Adipocyte (in vitro differentiated cells): ENCODE measurements around the gene GALNT14.

Experiments used
- DNase-seq: peaks from one replicate; pipeline ENCODE4 v3.0.0-alpha.2; 2015; ENCODE audit warnings: low read depth
- H3K27me3 ChIP-seq: replicated peaks from 2 replicates; pipeline ENCODE4 v1.7.0; 2013; ENCODE audit warnings: mild to moderate bottlenecking, low read length, moderate library complexity; ENCODE audit not compliant: control insufficient read depth, insufficient read depth
- H3K36me3 ChIP-seq: 2 replicates; pipeline ENCODE4 v1.7.0; 2013; ENCODE audit warnings: low read length, mild to moderate bottlenecking, moderate library complexity; ENCODE audit not compliant: control insufficient read depth, insufficient read depth, severe bottlenecking
- H3K4me1 ChIP-seq: 2 replicates; pipeline ENCODE4 v1.7.0; 2013; ENCODE audit warnings: mild to moderate bottlenecking, low read length, moderate library complexity; ENCODE audit not compliant: control insufficient read depth, insufficient read depth
- H3K4me3 ChIP-seq: 2 replicates; pipeline ENCODE4 v1.7.0; 2013; ENCODE audit warnings: mild to moderate bottlenecking, low read length, moderate library complexity
- H3K9ac ChIP-seq: 2 replicates; pipeline ENCODE4 v1.7.0; 2013; ENCODE audit warnings: mild to moderate bottlenecking, low read length, moderate library complexity
- H3K9me3 ChIP-seq: 2 replicates; pipeline ENCODE4 v1.7.0; 2013; ENCODE audit warnings: mild to moderate bottlenecking, low read length, moderate library complexity; ENCODE audit not compliant: control insufficient read depth

Gene GALNT14

DNA sequence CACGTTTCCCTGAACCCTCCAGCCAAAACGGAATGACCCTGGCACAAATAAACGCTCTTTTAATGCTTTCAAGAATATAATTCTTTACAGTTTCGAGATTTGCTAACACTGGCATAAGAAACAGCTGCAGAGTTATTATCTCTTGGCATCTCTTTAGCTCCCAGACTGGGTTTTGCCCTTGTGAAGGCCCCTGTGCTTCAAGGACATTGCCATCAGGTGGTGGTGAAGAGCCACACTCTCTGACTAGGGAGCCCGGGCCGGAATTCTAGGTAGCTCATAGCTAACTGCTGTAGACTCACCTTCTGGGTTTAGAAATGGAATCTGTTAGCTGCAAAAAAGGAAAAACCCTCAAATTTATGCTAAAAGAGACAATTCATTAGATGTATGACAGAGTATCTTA, 13.3 kb upstream of the GALNT14 start:
- no peak overlapping the region for H3K4me3 ChIP-seq
- H3K27me3 ChIP-seq = peaks cover 50% of the 10 kb centered on the region
- no peak overlapping the region for H3K9ac ChIP-seq
- H3K4me1 ChIP-seq = no peaks in the 10 kb centered on the region
- peaks cover 6% of the 10 kb centered on the region for H3K9me3 ChIP-seq
- H3K36me3 ChIP-seq = no peaks in the 10 kb centered on the region
- no peak for DNase-seq

DNA sequence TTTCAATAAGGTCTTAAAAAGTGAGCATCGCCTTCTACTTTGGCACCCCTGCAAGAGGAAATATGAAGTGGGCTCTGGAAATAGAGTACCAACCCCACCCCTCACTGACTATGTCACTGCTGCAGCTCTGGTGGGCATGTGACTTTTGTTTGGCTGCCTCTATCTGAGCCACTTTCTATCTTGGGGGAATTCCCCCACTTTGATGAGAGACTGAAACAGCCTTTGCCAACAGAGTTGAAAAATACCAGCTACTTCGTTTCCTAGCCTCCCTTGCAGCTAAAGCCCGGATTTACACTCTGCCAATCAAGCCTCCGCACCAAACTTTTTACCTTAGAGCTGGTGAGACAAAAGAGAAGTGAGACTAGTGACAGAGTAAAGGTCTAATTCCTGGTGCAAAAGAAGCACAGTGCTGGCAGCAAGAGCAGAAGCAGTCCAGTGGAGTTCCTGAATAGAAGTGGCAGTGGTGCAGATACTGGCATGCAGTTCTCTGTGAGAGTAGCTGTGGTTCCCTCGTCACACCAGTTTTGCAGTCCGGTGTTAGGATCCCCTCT, 12.0 kb upstream of the GALNT14 start:
- H3K9me3 ChIP-seq = peaks cover 6% of the 10 kb centered on the region
- no peak for DNase-seq
- H3K4me3 ChIP-seq = no peak overlapping the region
- H3K9ac ChIP-seq = no peak overlapping the region
- H3K4me1 ChIP-seq = no peaks in the 10 kb centered on the region
- H3K36me3 ChIP-seq = no peaks in the 10 kb centered on the region
- H3K27me3 ChIP-seq = peaks cover 45% of the 10 kb centered on the region

DNA sequence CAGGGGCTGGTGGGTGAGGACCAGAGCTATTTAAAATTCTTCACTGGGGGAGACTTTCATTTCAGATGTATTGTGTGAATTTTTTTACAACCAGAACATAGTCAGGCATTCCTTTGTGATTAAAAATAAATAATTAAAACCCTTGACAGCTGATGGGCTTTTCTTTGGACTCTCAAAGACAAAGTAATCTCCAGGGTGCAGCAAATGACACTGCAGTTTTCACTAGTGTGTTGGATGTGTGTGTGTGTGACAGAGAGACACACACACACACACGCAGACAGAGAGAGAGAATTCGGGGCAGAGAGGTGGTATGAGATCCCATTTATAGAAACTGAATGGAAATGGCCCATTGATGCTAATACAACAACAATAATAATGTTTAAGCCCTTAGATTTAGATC, 10.3 kb upstream of the GALNT14 start:
- peaks cover 56% of the 10 kb centered on the region for H3K27me3 ChIP-seq
- no peaks in the 10 kb centered on the region for H3K36me3 ChIP-seq
- no peak overlapping the region for H3K9ac ChIP-seq
- peaks cover 6% of the 10 kb centered on the region for H3K9me3 ChIP-seq
- no peak for DNase-seq
- no peak overlapping the region for H3K4me3 ChIP-seq
- no peaks in the 10 kb centered on the region for H3K4me1 ChIP-seq

DNA sequence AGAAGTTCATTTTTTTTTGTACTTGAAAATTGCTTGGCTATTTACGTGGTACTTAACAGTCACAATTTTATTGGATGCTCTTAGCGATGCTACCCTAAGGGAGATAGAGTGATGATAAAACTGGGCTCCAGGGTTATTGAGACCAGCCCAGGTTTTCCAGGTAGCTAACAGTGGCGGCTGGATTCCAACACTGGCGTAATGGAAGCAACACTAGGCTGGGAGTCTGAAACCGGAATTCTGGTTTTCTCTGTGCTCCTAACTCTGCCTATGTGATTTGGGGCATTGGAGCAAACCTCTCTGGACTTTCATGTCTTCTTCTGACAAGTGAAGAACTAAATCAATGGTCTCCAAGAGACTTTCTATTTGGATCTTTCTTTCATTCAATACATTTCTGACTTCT, 9.4 kb upstream of the GALNT14 start:
- Histone ChIP-seq H3K9me3 (peaks cover 6% of the 10 kb centered on the region), H3K27me3 (peaks cover 51% of the 10 kb centered on the region), H3K4me3 (no peak overlapping the region), H3K36me3 (no peaks in the 10 kb centered on the region), H3K9ac (no peak overlapping the region), H3K4me1 (no peaks in the 10 kb centered on the region)
- no peak for DNase-seq

DNA sequence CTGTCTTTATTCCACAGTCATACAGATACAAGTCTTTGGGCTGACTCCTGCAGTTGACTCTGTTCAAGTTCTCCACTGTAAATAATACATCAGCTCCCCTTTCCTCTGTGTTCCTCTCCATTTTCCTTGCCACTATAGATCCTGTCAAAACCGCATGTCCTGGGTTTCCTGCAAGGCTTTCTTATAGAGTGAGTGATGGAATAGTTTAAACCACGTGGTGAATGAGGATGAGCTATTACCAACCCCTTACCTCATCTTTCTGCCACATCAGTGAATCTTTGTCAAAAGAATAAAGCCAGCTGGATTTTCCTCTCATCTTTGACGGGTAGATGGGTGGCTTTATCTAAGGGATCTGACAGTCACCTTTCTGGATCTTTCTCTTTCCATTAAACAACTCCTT, 3.9 kb upstream of the GALNT14 start:
- Histone ChIP-seq H3K36me3 (no peaks in the 10 kb centered on the region), H3K9ac (no peak overlapping the region), H3K4me1 (peaks cover 5% of the 10 kb centered on the region), H3K9me3 (no peaks in the 10 kb centered on the region), H3K4me3 (no peak overlapping the region), H3K27me3 (peaks cover 50% of the 10 kb centered on the region)
- no peak for DNase-seq

DNA sequence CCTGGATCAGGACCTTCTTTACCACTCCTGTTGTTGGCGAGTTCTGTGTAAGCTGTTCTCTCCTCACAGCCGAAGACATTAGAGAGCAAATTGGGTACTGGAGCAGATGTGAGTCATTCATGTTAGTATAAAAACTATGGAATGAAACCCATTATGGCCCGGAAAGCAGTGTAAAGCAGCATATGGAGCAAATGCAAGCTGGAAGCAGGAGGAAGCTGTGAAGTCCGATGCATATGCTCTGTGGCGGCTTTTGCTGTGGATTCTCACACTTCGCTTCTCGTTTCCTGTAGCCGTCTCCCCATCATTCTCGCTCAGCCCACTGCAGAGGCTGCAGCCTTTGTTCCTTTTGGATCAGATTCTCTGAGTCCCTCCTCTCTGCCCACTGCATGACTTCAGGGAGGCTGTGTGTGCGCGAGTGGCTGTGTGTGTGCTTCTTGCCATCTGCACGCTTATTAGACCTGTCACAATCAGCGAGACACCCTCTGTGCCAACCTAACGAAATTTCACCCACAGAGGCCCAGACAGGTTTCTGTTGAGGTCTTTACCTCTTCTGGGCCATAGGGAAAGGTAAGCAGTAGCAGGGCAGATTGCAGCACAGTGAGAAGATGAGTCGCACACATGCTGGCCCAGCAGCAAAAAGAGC, 3.3 kb upstream of the GALNT14 start:
- no peak overlapping the region for H3K4me3 ChIP-seq
- no peak overlapping the region for H3K9ac ChIP-seq
- H3K4me1 ChIP-seq = peaks cover 5% of the 10 kb centered on the region
- no peaks in the 10 kb centered on the region for H3K36me3 ChIP-seq
- DNase-seq = peak; percentile 13
- no peaks in the 10 kb centered on the region for H3K9me3 ChIP-seq
- peaks cover 56% of the 10 kb centered on the region for H3K27me3 ChIP-seq

DNA sequence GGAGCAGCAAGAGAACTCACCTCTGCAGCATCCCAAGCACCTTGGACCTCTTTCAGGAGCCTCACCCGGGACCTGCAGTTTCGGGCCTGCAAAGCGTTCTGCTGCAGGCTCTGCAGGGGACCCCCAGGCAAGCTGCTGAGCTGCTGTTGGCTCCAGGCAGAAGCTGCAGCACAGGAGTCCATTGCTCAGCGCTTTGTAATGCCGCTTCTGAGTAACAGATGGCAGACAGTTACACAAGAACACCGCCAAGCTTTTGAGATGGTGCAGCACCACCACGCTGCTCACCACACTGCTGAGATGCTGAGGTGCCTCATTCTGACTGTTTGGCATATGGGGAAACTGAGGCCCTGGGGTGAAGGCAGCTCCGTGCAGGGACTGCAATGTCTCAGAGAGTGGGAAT, 1.9 kb upstream of the GALNT14 start:
- no peaks in the 10 kb centered on the region for H3K36me3 ChIP-seq
- no peak overlapping the region for H3K4me3 ChIP-seq
- peaks cover 70% of the 10 kb centered on the region for H3K27me3 ChIP-seq
- peaks cover 5% of the 10 kb centered on the region for H3K4me1 ChIP-seq
- H3K9me3 ChIP-seq = no peaks in the 10 kb centered on the region
- no peak overlapping the region for H3K9ac ChIP-seq
- DNase-seq = no peak

DNA sequence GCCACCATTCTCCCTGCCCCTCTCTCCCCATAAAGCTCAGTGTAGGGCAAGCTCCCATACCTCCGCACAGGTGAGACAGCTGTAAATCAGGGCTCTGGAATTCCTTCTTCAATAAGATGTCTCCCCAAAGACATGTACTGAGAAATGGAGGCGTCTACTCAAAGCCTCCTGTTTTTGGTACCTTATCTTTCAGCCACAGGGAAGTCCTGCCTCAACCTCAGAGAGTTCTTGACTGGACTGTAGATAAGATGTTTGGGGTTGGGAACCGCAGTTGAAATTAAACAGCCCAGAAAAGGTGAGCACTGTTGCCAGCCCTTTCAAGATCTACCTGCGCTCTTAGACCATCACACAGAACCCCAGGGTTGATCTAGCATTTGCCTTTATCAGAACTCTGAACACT, 1.4 kb upstream of the GALNT14 start:
- no peak overlapping the region for H3K9ac ChIP-seq
- H3K4me3 ChIP-seq = no peak overlapping the region
- no peaks in the 10 kb centered on the region for H3K9me3 ChIP-seq
- peaks cover 5% of the 10 kb centered on the region for H3K4me1 ChIP-seq
- no peaks in the 10 kb centered on the region for H3K36me3 ChIP-seq
- H3K27me3 ChIP-seq = peaks cover 70% of the 10 kb centered on the region
- no peak for DNase-seq

DNA sequence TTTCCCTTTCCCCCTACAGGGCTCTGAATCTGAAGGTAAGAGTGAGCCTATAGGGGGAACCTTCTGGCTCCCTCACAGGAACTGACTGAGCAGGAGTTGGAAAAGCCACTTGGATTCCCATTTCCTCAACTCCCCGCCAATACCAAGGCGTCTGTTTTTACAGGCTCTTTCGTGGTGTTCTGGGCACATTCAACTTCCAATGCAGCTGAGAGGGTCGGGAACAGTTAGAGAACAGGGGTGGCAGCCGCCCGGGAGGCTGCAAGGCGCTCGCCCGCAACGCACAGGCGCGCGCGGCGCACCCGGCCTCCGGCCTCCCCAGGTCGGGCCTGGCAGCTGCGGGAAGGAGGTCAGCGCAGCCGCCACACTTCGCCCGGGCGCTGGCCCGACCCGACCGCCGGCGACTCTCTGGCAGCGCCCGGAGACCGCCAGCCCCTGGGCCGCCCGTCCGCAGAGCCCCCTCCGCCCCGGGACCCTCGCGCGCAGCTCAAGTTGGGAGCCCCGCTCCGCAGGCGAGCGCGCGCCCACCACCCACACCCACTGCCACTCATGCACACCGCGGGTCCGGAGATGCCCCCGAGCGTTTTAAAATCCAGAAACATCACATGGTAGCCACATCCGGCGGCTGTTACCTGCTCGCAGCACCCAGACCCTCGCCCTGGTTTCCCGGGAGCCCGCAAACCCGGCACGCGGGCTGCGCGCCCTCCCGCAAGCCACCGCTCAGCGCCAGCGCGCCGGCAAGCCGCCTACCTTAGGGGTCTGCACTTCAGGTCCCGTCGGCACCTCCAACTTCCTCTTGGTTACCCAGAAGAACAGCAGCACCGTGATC, 816 bp downstream of the GALNT14 start:
- Histone ChIP-seq H3K9me3 (no peaks in the 10 kb centered on the region), H3K36me3 (no peaks in the 10 kb centered on the region), H3K9ac (no peak overlapping the region), H3K4me1 (peaks cover 5% of the 10 kb centered on the region), H3K27me3 (peaks cover 60% of the 10 kb centered on the region), H3K4me3 (peak overlapping the region; percentile 74)
- DNase-seq = peak; percentile 54

DNA sequence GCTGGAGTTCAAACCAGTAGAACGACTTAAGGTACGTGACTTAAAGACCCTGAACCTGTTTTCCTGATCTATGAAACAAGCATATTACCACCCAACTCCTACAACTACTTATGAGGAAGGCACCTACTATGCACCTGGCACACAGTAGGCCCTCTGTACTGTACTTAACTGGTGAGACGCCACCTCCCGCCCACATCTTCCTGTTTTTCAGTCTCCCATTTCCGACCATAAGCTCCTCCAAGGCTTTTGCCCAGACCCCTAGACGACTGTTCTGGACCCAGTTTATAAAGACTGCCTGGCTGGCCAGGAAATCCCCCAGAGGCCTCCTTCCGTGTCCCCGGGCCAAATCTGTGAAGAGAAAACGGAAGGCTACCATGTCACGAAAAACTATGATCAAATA, 1.5 kb downstream of the GALNT14 start:
- Histone ChIP-seq H3K4me3 (no peak overlapping the region), H3K9me3 (no peaks in the 10 kb centered on the region), H3K9ac (no peak overlapping the region), H3K36me3 (no peaks in the 10 kb centered on the region), H3K27me3 (peaks cover 57% of the 10 kb centered on the region), H3K4me1 (peaks cover 5% of the 10 kb centered on the region)
- no peak for DNase-seq

DNA sequence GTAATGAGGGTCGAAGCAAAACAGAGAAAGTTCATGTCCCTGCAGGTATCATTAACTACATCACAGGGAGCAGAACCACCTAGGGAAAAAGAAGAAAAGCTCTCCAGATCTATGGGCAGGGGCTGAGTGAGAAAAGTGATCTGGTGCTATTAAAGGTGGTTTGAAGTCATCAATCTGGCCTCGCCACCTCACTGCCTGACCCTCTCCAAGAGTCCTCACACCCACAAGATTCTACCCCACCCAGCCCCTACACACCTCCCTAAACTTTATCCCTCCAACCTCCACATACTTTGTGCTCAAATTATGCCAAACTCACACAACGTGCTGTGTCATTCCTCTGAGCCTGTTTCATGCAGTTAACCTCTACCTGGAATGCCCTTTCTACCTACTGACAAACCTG, 2.2 kb downstream of the GALNT14 start:
- DNase-seq = no peak
- Histone ChIP-seq H3K9ac (no peak overlapping the region), H3K27me3 (peaks cover 51% of the 10 kb centered on the region), H3K9me3 (no peaks in the 10 kb centered on the region), H3K4me3 (no peak overlapping the region), H3K36me3 (no peaks in the 10 kb centered on the region), H3K4me1 (peaks cover 5% of the 10 kb centered on the region)
